ENCODE data around the gene EFHC1. TPM values are rescaled to one million over a fixed set of nuclear protein-coding genes. Genes with fewer than 3 reads are reported as not detected.
A peak's percentile ranks its signal among the peaks of the same experiment; 100 is the strongest.

Gene EFHC1
- total RNA-seq, 2 donors from 2014 or later: 3.1 to 3.7 TPM

DNA sequence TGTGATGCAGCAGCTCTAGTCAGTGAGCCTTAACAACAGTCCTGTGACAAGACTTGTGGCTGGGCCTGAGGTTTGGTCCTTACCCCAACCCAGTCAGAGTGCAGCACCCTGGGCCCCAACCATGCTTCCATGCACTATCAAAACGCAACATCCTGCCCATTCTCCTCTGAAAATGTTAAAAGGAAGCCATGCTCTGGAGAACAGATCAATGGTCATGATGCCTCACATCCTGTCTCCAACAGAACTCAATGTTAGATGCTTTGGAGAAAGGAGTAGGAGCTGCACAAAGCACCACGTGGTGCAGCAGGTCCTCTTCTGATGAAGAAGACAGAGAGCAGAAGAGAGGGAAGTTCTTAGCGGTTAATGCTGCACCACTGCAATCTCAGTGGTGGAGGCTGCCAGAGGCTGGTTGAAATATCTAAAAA, 114.8 kb downstream of the EFHC1 start:
- H3K9me3 Mint-ChIP-seq: no peaks in the 10 kb centered on the region
- H3K4me1 Mint-ChIP-seq: peaks cover 23% of the 10 kb centered on the region
- H3K4me3 Mint-ChIP-seq: no peak overlapping the region
- H3K27me3 Mint-ChIP-seq: no peaks in the 10 kb centered on the region
- ATAC-seq (replicated peaks): peak; percentile 70
- H3K27ac Mint-ChIP-seq: peak overlapping the region; percentile 5
- no peaks in the 10 kb centered on the region for H3K36me3 Mint-ChIP-seq (ENCODE audit: low read depth)

DNA sequence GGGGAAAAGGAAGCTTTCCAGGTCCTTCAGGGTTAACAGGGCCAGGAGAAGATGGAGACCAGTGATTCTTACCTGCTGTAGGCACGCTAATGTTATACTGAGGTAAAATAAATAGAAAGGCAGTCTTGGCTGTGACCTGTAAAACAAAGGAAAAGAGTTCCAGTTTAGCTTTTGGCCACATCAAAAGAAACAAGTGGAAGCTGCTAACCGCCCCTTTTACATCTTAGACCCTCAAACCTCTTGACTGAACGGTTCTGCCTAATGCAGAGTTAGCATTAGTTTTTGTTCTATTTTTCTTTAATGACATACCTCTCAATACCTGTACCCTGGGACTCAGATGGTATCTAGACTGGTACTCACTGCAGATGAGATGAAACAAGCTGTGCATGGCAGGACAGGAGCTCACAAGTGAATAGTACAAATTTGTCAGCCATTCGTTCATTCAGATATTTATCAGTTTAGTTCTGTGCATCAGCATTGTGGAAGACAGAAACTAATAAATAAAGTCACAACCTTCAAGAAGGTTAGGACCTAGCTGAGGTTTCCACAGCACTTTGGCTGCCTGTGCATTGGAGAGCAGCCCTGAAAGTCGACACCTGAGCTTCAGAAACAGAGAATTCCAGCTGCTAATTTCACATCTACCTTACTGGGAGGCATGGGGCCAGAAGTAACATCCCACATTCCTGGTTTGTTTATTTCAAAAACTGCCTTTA, 115.7 kb downstream of the EFHC1 start:
- ATAC-seq (replicated peaks): no peak
- no peaks in the 10 kb centered on the region for H3K9me3 Mint-ChIP-seq
- no peak overlapping the region for H3K4me3 Mint-ChIP-seq
- H3K4me1 Mint-ChIP-seq: peaks cover 23% of the 10 kb centered on the region
- no peaks in the 10 kb centered on the region for H3K27me3 Mint-ChIP-seq
- no peaks in the 10 kb centered on the region for H3K36me3 Mint-ChIP-seq (ENCODE audit: low read depth)
- H3K27ac Mint-ChIP-seq: peak overlapping the region; percentile 5

DNA sequence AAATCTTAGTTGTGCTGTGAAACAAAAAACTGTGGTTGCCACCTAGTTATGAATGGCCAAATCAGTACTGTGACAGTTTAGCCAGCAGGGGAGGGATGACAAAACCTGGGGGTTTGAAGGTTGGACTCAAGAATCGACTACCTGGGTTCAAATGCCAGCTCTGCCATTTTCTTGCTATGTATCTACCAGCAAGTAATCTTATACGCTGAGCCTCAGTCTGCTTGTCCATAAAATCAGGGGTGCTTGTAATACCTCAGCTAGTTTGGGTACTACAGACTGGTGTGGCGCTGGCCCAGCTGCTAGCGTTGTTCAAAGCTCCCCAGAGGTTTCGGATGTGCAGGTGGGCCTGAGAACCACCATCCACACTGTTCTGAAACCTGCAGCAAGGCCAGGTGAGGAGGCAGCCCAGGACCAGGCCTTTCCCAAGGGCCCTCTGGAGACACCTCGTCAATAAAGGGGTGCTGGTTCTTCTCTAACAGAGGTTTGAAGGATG, 116.3 kb downstream of the EFHC1 start:
- Mint-ChIP-seq H3K36me3 (ENCODE audit: low read depth) (no peaks in the 10 kb centered on the region), H3K4me3 (no peak overlapping the region), H3K27ac (no peak overlapping the region), H3K4me1 (peaks cover 23% of the 10 kb centered on the region), H3K9me3 (no peaks in the 10 kb centered on the region), H3K27me3 (no peaks in the 10 kb centered on the region)
- no peak for ATAC-seq (replicated peaks)

GRCh38 chr6:52537001-52537753, 117.0 kb downstream of the EFHC1 start:
- peak; percentile 76 for ATAC-seq (replicated peaks)
- peak overlapping the region; percentile 25 for H3K4me3 Mint-ChIP-seq
- H3K36me3 Mint-ChIP-seq (ENCODE audit: low read depth): no peaks in the 10 kb centered on the region
- no peaks in the 10 kb centered on the region for H3K27me3 Mint-ChIP-seq
- no peaks in the 10 kb centered on the region for H3K9me3 Mint-ChIP-seq
- H3K27ac Mint-ChIP-seq: peak overlapping the region; percentile 42
- H3K4me1 Mint-ChIP-seq: peaks cover 23% of the 10 kb centered on the region

GRCh38 chr6:52538252-52538900, 118.2 kb downstream of the EFHC1 start:
- H3K4me1 Mint-ChIP-seq: peaks cover 23% of the 10 kb centered on the region

GRCh38 chr6:52538901-52539354, 118.8 kb downstream of the EFHC1 start:
- Mint-ChIP-seq H3K9me3 (no peaks in the 10 kb centered on the region), H3K36me3 (ENCODE audit: low read depth) (no peaks in the 10 kb centered on the region), H3K27me3 (no peaks in the 10 kb centered on the region), H3K4me1 (peaks cover 23% of the 10 kb centered on the region), H3K27ac (no peak overlapping the region), H3K4me3 (no peak overlapping the region)
- ATAC-seq (replicated peaks): no peak

More at GRCh38 chr6:52538252-52538900, 118.2 kb downstream of the EFHC1 start:
- Mint-ChIP-seq H3K27ac (peak overlapping the region; percentile 42), H3K4me3 (peak overlapping the region; percentile 25), H3K9me3 (no peaks in the 10 kb centered on the region), H3K27me3 (no peaks in the 10 kb centered on the region), H3K36me3 (ENCODE audit: low read depth) (no peaks in the 10 kb centered on the region)
- no peak for ATAC-seq (replicated peaks)

DNA sequence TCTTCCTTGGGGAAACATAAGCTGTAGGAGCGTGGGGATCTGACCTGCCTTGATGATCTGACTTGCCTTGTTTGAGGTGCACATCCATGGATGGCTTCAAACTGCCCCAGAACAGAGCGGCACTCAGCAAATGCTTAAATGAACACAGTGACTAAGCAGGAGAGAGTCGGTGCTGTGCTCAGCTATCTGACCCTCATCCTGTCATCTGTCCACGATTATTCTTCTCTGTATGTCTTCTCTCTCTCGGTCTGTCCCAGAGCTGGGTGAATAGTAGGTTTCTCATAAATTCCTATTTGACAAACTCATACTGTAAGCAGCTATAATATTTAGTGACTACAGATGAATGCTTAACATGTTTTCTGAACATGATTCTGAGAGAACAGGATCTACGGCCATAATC, 119.5 kb downstream of the EFHC1 start:
- peaks cover 23% of the 10 kb centered on the region for H3K4me1 Mint-ChIP-seq
- no peaks in the 10 kb centered on the region for H3K27me3 Mint-ChIP-seq
- no peaks in the 10 kb centered on the region for H3K36me3 Mint-ChIP-seq (ENCODE audit: low read depth)
- no peak overlapping the region for H3K27ac Mint-ChIP-seq
- no peak for ATAC-seq (replicated peaks)
- no peaks in the 10 kb centered on the region for H3K9me3 Mint-ChIP-seq
- H3K4me3 Mint-ChIP-seq: no peak overlapping the region

DNA sequence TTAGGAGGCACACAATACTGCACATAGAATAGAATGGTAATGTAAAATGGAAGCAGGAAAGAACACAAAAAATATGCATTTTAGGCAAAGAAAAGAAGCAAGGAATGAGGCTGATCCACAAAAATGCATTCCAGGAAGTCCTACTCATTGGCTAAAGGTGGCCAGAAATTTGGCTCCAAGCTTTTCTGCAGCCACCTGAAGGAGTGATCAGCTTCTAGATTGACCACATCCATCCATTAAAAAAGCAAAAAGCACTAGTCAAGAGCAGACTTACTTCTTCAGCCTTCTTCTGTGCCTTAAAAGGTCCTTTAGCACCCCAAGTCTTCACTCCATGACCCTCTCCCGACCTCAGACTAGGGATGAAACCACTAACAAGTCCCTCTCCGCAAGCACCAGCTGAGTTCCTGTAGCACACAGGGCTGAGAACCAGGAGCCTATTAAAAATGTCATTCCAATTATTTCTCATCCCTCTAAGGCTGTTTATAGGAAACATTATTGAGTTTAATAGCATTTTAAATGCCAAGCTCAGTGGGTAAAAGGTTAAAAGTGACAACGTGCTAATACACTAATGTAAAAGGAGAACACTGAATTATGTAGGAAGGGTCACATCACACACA, 120.3 kb downstream of the EFHC1 start:
- ATAC-seq (replicated peaks): no peak
- Mint-ChIP-seq H3K4me1 (peaks cover 20% of the 10 kb centered on the region), H3K27ac (no peak overlapping the region), H3K9me3 (no peaks in the 10 kb centered on the region), H3K4me3 (no peak overlapping the region), H3K27me3 (no peaks in the 10 kb centered on the region), H3K36me3 (ENCODE audit: low read depth) (no peaks in the 10 kb centered on the region)

DNA sequence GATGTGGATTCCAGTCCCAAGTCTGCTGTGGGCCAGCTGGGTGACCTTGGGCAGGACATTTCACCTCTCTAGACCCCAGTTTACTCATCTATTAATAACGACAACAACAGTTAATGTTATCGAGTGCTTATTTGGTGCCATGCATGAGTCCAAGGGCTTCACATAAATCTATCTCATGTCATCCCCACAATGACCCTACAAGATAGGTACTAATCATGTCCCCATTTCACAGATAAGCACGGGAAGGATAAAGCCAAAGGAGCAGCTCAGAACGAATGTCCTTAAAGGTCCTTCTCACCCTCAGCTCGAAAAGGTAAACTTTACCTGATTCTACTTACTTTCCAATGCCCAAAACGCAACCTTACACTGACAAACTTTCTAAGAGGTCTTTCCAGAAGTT, 121.0 kb downstream of the EFHC1 start:
- no peak overlapping the region for H3K27ac Mint-ChIP-seq
- ATAC-seq (replicated peaks): no peak
- no peaks in the 10 kb centered on the region for H3K27me3 Mint-ChIP-seq
- peaks cover 21% of the 10 kb centered on the region for H3K4me1 Mint-ChIP-seq
- H3K9me3 Mint-ChIP-seq: no peaks in the 10 kb centered on the region
- no peaks in the 10 kb centered on the region for H3K36me3 Mint-ChIP-seq (ENCODE audit: low read depth)
- H3K4me3 Mint-ChIP-seq: no peak overlapping the region

DNA sequence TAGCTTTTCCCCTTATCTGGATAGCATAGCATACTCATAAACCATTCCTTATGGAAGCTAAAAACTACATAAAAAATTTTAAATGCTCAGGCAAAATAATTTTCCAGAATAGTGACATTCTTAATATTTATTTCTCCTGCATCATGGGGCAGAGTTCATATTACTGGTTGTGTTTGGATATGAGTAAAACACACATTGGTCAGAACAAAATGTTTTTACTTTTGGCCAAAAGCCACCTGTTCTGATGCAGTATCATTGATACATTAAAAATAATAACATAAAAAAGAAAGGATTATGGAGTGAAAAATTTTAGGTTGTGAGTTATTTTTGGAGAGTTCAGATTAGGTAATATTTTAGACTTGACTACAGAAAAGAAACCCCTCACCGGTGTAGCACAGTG, 123.1 kb downstream of the EFHC1 start:
- Mint-ChIP-seq H3K27me3 (no peaks in the 10 kb centered on the region), H3K4me3 (no peak overlapping the region), H3K27ac (no peak overlapping the region), H3K9me3 (no peaks in the 10 kb centered on the region), H3K4me1 (peaks cover 15% of the 10 kb centered on the region), H3K36me3 (ENCODE audit: low read depth) (no peaks in the 10 kb centered on the region)
- ATAC-seq (replicated peaks): no peak

GRCh38 chr6:52543729-52544601, 123.8 kb downstream of the EFHC1 start:
- no peak for ATAC-seq (replicated peaks)
- no peaks in the 10 kb centered on the region for H3K27me3 Mint-ChIP-seq
- H3K27ac Mint-ChIP-seq: no peak overlapping the region
- H3K9me3 Mint-ChIP-seq: no peaks in the 10 kb centered on the region
- peaks cover 16% of the 10 kb centered on the region for H3K4me1 Mint-ChIP-seq
- no peaks in the 10 kb centered on the region for H3K36me3 Mint-ChIP-seq (ENCODE audit: low read depth)
- H3K4me3 Mint-ChIP-seq: no peak overlapping the region

- no peak overlapping the region for H3K4me3 Mint-ChIP-seq
- no peak overlapping the region for H3K27ac Mint-ChIP-seq
- H3K9me3 Mint-ChIP-seq: no peaks in the 10 kb centered on the region
- no peak for ATAC-seq (replicated peaks)
- H3K4me1 Mint-ChIP-seq: peaks cover 16% of the 10 kb centered on the region
- H3K36me3 Mint-ChIP-seq (ENCODE audit: low read depth): no peaks in the 10 kb centered on the region
- H3K27me3 Mint-ChIP-seq: no peaks in the 10 kb centered on the region
Observed at GRCh38 chr6:52544602-52545405, 124.7 kb downstream of the EFHC1 start.

All from activated T-helper 17 cell treated with anti-CD3 and anti-CD28 coated beads, Interleukin-2, amount 50 U/mL, for 72 hours (primary cell).